ENCODE measurements around the gene STK10.
A peak's percentile ranks its signal among the peaks of the same experiment; 100 is the strongest.

DNA sequence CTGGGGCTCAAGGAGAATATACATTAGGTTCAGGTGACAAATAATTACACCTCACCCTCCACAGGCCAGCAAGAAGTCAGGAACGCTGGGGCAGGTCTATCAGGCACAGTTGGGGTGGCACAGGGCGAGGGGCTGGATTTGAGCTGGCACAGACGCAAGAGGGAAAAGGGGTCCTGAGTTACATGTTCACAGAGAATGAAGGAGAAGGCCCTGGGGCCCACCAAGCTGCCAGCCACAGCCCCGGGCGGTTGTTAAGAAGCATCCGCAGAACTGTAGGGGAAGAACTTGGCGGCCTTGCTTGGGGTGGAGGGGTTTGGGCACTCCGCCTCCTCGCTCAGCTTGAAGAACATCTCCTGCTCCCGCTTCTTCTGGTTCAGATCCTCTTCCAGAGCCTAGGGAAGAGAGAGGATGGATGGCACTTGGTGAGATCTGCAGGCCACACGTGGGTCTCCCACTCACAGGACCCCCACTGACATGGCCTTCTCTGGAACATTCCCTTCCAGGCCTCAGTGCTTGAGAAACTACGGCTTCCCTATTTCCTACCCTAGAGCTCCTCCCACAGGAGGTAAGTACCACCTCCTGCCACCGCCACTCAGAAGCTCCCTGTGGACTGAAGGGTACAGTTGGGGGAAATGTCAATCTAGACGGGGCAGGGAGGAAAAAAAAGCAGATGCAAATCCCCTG is 143.3 kb downstream of the STK10 start:
- TF ChIP-seq, protein P1, sequence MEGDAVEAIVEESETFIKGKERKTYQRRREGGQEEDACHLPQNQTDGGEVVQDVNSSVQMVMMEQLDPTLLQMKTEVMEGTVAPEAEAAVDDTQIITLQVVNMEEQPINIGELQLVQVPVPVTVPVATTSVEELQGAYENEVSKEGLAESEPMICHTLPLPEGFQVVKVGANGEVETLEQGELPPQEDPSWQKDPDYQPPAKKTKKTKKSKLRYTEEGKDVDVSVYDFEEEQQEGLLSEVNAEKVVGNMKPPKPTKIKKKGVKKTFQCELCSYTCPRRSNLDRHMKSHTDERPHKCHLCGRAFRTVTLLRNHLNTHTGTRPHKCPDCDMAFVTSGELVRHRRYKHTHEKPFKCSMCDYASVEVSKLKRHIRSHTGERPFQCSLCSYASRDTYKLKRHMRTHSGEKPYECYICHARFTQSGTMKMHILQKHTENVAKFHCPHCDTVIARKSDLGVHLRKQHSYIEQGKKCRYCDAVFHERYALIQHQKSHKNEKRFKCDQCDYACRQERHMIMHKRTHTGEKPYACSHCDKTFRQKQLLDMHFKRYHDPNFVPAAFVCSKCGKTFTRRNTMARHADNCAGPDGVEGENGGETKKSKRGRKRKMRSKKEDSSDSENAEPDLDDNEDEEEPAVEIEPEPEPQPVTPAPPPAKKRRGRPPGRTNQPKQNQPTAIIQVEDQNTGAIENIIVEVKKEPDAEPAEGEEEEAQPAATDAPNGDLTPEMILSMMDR (IDR thresholded peaks at IDR 0.05; ENCODE audit: low read depth, low read length) = 0 out of 2 replicates have a peak, but pooled peaks have one; percentile 9
- TF ChIP-seq EZH2phosphoT487 (IDR thresholded peaks at IDR 0.05; ENCODE audit: low read depth) = no peak

Data from OCI-LY3 (cell line).